ENCODE measurements around the gene TPRX2.
"Not testable (repeated sequence)": the region's sequence is repeated elsewhere in the genome, so short reads cannot be mapped to it uniquely, and the experiment has no call there.

The TPRX2 gene

GRCh38 chr19:47901370-47901769 lies 42.3 kb downstream of the TPRX2 start:
- no peak for ATAC-seq (replicated peaks; ENCODE audit: extremely low read depth, poor library complexity, severe bottlenecking)
- no peaks in the 10 kb centered on the region for H3K9me3 Mint-ChIP-seq

GRCh38 chr19:47909350-47909749 lies 50.3 kb downstream of the TPRX2 start:
- peak; percentile 54 to 82 for DNase-seq (ENCODE audit: low spot score in 2 of 2)
- H3K27ac Mint-ChIP-seq (ENCODE audit: low read depth); ATAC-seq (replicated peaks; ENCODE audit: extremely low read depth, poor library complexity, severe bottlenecking); H3K9me3 Mint-ChIP-seq; H3K27me3 Mint-ChIP-seq; H3K4me1 Mint-ChIP-seq; H3K4me3 Mint-ChIP-seq; H3K36me3 Mint-ChIP-seq (ENCODE audit: insufficient read depth): not testable (repeated sequence)

More at GRCh38 chr19:47901370-47901769, 42.3 kb downstream of the TPRX2 start:
- DNase-seq (ENCODE audit: low spot score in 2 of 2) = no peak
- no peaks in the 10 kb centered on the region for H3K4me1 Mint-ChIP-seq
- H3K27me3 Mint-ChIP-seq = peaks cover 25% of the 10 kb centered on the region
- no peaks in the 10 kb centered on the region for H3K36me3 Mint-ChIP-seq (ENCODE audit: insufficient read depth)
- no peak overlapping the region for H3K4me3 Mint-ChIP-seq
- no peak overlapping the region for H3K27ac Mint-ChIP-seq (ENCODE audit: low read depth)

- not testable (repeated sequence) for DNase-seq (ENCODE audit: low spot score in 2 of 2); H3K36me3 Mint-ChIP-seq (ENCODE audit: insufficient read depth); H3K4me3 Mint-ChIP-seq; H3K4me1 Mint-ChIP-seq; H3K9me3 Mint-ChIP-seq; ATAC-seq (replicated peaks; ENCODE audit: extremely low read depth, poor library complexity, severe bottlenecking); H3K27me3 Mint-ChIP-seq; H3K27ac Mint-ChIP-seq (ENCODE audit: low read depth)
Observed at GRCh38 chr19:47910191-47910590, 51.2 kb downstream of the TPRX2 start.

Data from central memory CD8-positive, alpha-beta T cell (primary cell).